Measurements from ENCODE around the gene PACSIN1.

PACSIN1 gene

DNA sequence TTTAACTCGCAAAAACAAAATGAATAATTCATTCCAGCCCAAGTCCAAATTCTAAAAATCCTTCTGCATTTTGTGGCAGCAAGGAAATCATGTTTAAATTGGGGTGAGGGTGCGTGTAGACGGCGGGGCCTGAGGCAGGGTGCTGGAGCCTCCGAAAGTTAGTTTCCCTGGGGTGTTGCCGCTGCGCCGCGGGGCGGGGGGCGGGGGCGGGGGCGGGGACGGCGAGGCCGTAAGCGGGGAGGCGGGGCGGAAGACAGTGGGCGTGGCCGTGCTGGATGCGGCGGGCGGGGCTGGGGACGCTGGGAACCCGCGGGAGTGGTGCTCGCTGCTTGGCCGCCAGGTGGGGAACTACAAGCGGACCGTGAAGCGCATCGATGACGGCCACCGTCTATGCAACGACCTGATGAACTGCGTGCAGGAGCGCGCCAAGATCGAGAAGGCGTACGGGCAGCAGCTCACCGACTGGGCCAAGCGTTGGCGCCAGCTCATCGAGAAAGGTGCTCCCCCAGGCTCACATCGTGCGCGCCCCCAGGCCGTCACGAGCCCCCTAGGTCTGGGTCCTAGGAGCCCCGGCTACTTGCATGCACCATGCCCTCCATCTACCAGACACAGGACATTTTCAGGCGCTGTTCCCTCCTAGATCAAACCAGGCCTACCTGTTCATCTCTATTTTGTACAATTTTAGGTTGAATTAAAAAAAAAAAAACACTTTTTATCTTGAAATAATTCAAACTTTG, 61.3 kb downstream of the PACSIN1 start:
- H3K4me2 ChIP-seq (ENCODE audit: low read depth, low read length, poor library complexity, severe bottlenecking) = peak overlapping the region; percentile 61
- H3F3A ChIP-seq (ENCODE audit: insufficient read depth) = no peaks in the 10 kb centered on the region
- no peak overlapping the region for H3K4me3 ChIP-seq (ENCODE audit: insufficient read depth, low read length, poor library complexity, severe bottlenecking)
- no peaks in the 10 kb centered on the region for H3K27me3 ChIP-seq (ENCODE audit: low read length)
- peak overlapping the region; percentile 35 for H3K9ac ChIP-seq (ENCODE audit: low read length)
- H3K9me3 ChIP-seq (ENCODE audit: insufficient read depth, low read length) = no peaks in the 10 kb centered on the region
- H3K36me3 ChIP-seq (ENCODE audit: low read length) = no peaks in the 10 kb centered on the region
- no peaks in the 10 kb centered on the region for H4K20me1 ChIP-seq (ENCODE audit: low read depth, low read length)
- TF ChIP-seq EZH2phosphoT487 (conservative IDR thresholded peaks at IDR 0.05; ENCODE audit: low read length) = no peak
- TF ChIP-seq, protein P1, sequence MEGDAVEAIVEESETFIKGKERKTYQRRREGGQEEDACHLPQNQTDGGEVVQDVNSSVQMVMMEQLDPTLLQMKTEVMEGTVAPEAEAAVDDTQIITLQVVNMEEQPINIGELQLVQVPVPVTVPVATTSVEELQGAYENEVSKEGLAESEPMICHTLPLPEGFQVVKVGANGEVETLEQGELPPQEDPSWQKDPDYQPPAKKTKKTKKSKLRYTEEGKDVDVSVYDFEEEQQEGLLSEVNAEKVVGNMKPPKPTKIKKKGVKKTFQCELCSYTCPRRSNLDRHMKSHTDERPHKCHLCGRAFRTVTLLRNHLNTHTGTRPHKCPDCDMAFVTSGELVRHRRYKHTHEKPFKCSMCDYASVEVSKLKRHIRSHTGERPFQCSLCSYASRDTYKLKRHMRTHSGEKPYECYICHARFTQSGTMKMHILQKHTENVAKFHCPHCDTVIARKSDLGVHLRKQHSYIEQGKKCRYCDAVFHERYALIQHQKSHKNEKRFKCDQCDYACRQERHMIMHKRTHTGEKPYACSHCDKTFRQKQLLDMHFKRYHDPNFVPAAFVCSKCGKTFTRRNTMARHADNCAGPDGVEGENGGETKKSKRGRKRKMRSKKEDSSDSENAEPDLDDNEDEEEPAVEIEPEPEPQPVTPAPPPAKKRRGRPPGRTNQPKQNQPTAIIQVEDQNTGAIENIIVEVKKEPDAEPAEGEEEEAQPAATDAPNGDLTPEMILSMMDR (IDR thresholded peaks at IDR 0.05; ENCODE audit: insufficient read depth, low read length, poor library complexity, severe bottlenecking) = peak; percentile 61
- no peak overlapping the region for H3K27ac ChIP-seq (ENCODE audit: low read depth, low read length)
- H3K79me2 ChIP-seq (ENCODE audit: insufficient read depth, low read length) = no peaks in the 10 kb centered on the region
- H2AFZ ChIP-seq (ENCODE audit: low read depth, low read length, severe bottlenecking) = peak overlapping the region; percentile 64
- no peaks in the 10 kb centered on the region for H3K9me2 ChIP-seq (replicated peaks; ENCODE audit: insufficient read depth, low read length)

DNA sequence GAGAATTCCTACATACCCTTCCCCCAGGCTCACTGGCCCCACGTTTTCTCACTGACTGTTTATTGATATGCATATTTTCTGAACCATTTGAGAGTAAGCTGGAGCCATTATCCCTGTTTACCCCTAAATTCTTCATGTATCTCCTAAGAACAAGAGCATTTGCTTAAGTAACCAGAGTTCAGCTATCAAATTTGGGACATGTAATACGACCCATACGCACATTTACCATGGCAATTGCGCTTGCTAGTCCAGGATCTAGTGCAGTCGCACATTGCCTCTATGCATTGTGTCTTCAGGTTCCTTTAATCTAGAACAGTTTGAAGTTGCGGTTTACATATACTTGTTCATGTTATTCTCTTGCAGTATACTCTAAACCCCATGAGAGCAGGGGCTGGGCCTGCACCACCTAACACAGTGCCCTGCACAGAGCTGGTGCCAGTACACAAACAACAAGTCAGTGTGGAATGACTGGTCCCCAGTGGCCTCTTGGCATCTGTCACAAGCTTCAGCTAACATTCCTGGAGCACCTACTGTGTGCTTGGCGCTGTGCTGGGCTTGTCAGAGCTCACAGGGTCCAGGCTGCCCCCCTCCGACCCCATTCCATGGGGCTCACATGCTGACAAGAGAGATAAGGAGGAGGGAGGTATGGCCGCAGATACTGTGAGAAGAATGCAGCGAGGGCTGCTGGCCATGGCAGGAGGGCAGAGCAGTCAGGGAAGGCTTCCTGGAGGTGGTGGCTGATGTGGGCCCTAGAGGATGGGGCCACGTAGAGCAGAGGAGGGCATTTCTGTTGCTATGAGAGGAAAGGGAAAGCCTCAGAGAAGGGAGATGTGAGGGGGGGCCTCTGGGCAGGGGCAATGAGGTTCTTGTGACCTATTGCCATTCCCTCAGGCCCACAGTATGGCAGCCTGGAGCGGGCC, 62.1 kb downstream of the PACSIN1 start:
- peak overlapping the region; percentile 50 for H3K4me2 ChIP-seq (ENCODE audit: low read depth, low read length, poor library complexity, severe bottlenecking)
- H3F3A ChIP-seq (ENCODE audit: insufficient read depth) = no peaks in the 10 kb centered on the region
- TF ChIP-seq EZH2phosphoT487 (conservative IDR thresholded peaks at IDR 0.05; ENCODE audit: low read length) = no peak
- TF ChIP-seq, protein P1 (IDR thresholded peaks at IDR 0.05; ENCODE audit: insufficient read depth, low read length, poor library complexity, severe bottlenecking) = no peak
- no peaks in the 10 kb centered on the region for H3K79me2 ChIP-seq (ENCODE audit: insufficient read depth, low read length)
- H2AFZ ChIP-seq (ENCODE audit: low read depth, low read length, severe bottlenecking) = no peak overlapping the region
- H4K20me1 ChIP-seq (ENCODE audit: low read depth, low read length) = no peaks in the 10 kb centered on the region
- H3K27ac ChIP-seq (ENCODE audit: low read depth, low read length) = no peak overlapping the region
- no peak overlapping the region for H3K4me3 ChIP-seq (ENCODE audit: insufficient read depth, low read length, poor library complexity, severe bottlenecking)
- no peaks in the 10 kb centered on the region for H3K9me2 ChIP-seq (replicated peaks; ENCODE audit: insufficient read depth, low read length)
- H3K27me3 ChIP-seq (ENCODE audit: low read length) = no peaks in the 10 kb centered on the region
- peak overlapping the region; percentile 35; the same call in 1 of the 2 replicates for H3K9ac ChIP-seq (ENCODE audit: low read length)
- no peaks in the 10 kb centered on the region for H3K36me3 ChIP-seq (ENCODE audit: low read length)
- no peaks in the 10 kb centered on the region for H3K9me3 ChIP-seq (ENCODE audit: insufficient read depth, low read length)

DNA sequence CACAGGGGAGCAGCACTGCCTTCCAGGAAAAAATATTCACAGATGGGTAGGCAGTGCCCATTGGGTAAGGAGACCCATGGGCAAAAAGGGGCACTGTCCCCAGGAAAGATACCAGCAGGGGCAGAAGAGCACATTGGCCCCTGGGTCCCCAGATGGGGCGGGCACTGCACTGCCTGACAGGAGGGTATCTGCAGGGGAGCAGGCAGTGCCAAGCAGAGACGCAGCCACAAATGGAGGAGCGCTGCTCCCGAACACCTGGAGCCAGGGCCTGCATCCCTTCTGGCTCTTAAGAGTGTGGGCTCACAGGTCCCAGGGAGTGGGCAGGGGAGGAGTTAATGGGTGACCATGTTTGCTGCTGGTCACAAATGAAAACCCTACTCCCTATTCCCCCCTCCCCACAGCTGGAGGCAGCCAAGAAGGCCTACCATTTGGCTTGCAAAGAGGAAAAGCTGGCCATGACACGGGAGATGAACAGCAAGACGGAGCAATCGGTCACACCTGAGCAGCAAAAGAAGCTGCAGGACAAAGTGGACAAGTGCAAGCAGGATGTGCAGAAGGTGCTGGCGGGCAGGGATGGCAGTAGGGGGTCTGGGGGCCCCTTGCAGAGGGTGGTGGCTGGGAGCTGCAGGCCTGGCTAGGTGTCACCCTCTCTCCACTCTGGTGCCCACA, 63.3 kb downstream of the PACSIN1 start:
- no peak overlapping the region for H3K9ac ChIP-seq (ENCODE audit: low read length)
- no peak overlapping the region for H2AFZ ChIP-seq (ENCODE audit: low read depth, low read length, severe bottlenecking)
- H3F3A ChIP-seq (ENCODE audit: insufficient read depth) = no peaks in the 10 kb centered on the region
- TF ChIP-seq, protein P1 (IDR thresholded peaks at IDR 0.05; ENCODE audit: insufficient read depth, low read length, poor library complexity, severe bottlenecking) = no peak
- TF ChIP-seq EZH2phosphoT487 (conservative IDR thresholded peaks at IDR 0.05; ENCODE audit: low read length) = no peak
- no peak overlapping the region for H3K27ac ChIP-seq (ENCODE audit: low read depth, low read length)
- H3K4me3 ChIP-seq (ENCODE audit: insufficient read depth, low read length, poor library complexity, severe bottlenecking) = no peak overlapping the region
- no peaks in the 10 kb centered on the region for H4K20me1 ChIP-seq (ENCODE audit: low read depth, low read length)
- no peaks in the 10 kb centered on the region for H3K9me2 ChIP-seq (replicated peaks; ENCODE audit: insufficient read depth, low read length)
- H3K4me2 ChIP-seq (ENCODE audit: low read depth, low read length, poor library complexity, severe bottlenecking) = no peak overlapping the region
- H3K36me3 ChIP-seq (ENCODE audit: low read length) = no peaks in the 10 kb centered on the region
- H3K27me3 ChIP-seq (ENCODE audit: low read length) = no peaks in the 10 kb centered on the region
- no peaks in the 10 kb centered on the region for H3K9me3 ChIP-seq (ENCODE audit: insufficient read depth, low read length)
- H3K79me2 ChIP-seq (ENCODE audit: insufficient read depth, low read length) = no peaks in the 10 kb centered on the region

Data from SU-DHL-6 (cell line).